ENCODE data around the gene CACNA1A.
A peak's percentile ranks its signal among the peaks of the same experiment; 100 is the strongest.
"Not testable (repeated sequence)": the region's sequence is repeated elsewhere in the genome, so short reads cannot be mapped to it uniquely, and the experiment has no call there.

CACNA1A gene

DNA sequence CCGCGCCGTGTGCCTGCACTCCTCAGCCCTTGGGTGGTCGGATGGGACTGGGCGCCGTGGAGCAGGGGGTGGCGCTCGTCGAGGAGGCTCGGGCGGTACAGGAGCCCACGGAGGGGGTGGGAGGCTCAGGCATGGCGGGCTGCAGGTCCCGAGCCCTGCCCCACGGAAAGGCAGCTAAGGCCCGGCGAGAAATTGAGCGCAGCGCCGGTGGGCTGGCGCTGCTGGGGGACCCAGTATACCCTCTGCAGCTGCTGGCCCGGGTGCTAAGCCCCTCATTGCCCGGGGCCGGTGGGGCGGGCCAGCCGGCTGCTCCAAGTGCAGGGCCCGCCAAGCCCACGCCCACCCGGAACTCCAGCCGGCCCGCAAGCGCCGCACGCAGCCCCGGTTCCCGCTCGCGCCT, 319.6 kb downstream of the CACNA1A start:
- not testable (repeated sequence) for H4K8ac ChIP-seq (ENCODE audit: low read length); H2AK5ac ChIP-seq (ENCODE audit: low read length, severe bottlenecking); H3K27ac ChIP-seq (ENCODE audit: low read length, poor library complexity, severe bottlenecking); H3K4me2 ChIP-seq (ENCODE audit: low read length, poor library complexity, severe bottlenecking); H3K14ac ChIP-seq (ENCODE audit: low read length in 2 of 2); H3K79me1 ChIP-seq (replicated peaks; ENCODE audit: low read length, poor library complexity, severe bottlenecking); H4K91ac ChIP-seq (ENCODE audit: low read length); H2BK120ac ChIP-seq (ENCODE audit: low read depth, low read length); H3K23ac ChIP-seq (ENCODE audit: low read length in 2 of 2); H3K4me1 ChIP-seq (ENCODE audit: control insufficient read depth, insufficient read depth, low read depth, low read length); H3K4ac ChIP-seq (ENCODE audit: low read depth in 1 of 2, low read length in 2 of 2); H3K18ac ChIP-seq (ENCODE audit: low read depth in 1 of 2, low read length in 2 of 2); H3K27me3 ChIP-seq (ENCODE audit: control insufficient read depth in 1 of 2, insufficient read depth in 1 of 2, low read length in 2 of 2); H3K9ac ChIP-seq (ENCODE audit: low read length); H2BK15ac ChIP-seq (ENCODE audit: low read depth, poor library complexity, severe bottlenecking); H3K36me3 ChIP-seq (ENCODE audit: control insufficient read depth in 1 of 2, insufficient read depth in 2 of 2, low read depth in 1 of 2, low read length in 2 of 2); H2BK12ac ChIP-seq (ENCODE audit: low read length in 2 of 2); H2AFZ ChIP-seq (ENCODE audit: low read depth, low read length); H2BK5ac ChIP-seq (ENCODE audit: low read depth, low read length, poor library complexity, severe bottlenecking); H3K4me3 ChIP-seq (ENCODE audit: insufficient read depth in 1 of 2, low read depth in 1 of 2, low read length in 2 of 2); DNase-seq; H3K9me3 ChIP-seq (ENCODE audit: control insufficient read depth, low read length)
- 95% methylated on average over 38 of the region's 38 CpGs for WGBS

- H4K91ac ChIP-seq (ENCODE audit: low read length); H4K8ac ChIP-seq (ENCODE audit: low read length); H3K4me3 ChIP-seq (ENCODE audit: insufficient read depth in 1 of 2, low read depth in 1 of 2, low read length in 2 of 2); H3K27ac ChIP-seq (ENCODE audit: low read length, poor library complexity, severe bottlenecking); H3K9ac ChIP-seq (ENCODE audit: low read length); H3K14ac ChIP-seq (ENCODE audit: low read length in 2 of 2); H3K4me1 ChIP-seq (ENCODE audit: control insufficient read depth, insufficient read depth, low read depth, low read length); H2BK5ac ChIP-seq (ENCODE audit: low read depth, low read length, poor library complexity, severe bottlenecking); DNase-seq; H2BK15ac ChIP-seq (ENCODE audit: low read depth, poor library complexity, severe bottlenecking); H2AFZ ChIP-seq (ENCODE audit: low read depth, low read length); H2BK12ac ChIP-seq (ENCODE audit: low read length in 2 of 2); H2BK120ac ChIP-seq (ENCODE audit: low read depth, low read length); H3K4me2 ChIP-seq (ENCODE audit: low read length, poor library complexity, severe bottlenecking); H3K36me3 ChIP-seq (ENCODE audit: control insufficient read depth in 1 of 2, insufficient read depth in 2 of 2, low read depth in 1 of 2, low read length in 2 of 2); H3K9me3 ChIP-seq (ENCODE audit: control insufficient read depth, low read length); H3K79me1 ChIP-seq (replicated peaks; ENCODE audit: low read length, poor library complexity, severe bottlenecking); H3K18ac ChIP-seq (ENCODE audit: low read depth in 1 of 2, low read length in 2 of 2); H3K4ac ChIP-seq (ENCODE audit: low read depth in 1 of 2, low read length in 2 of 2); H3K27me3 ChIP-seq (ENCODE audit: control insufficient read depth in 1 of 2, insufficient read depth in 1 of 2, low read length in 2 of 2); H3K23ac ChIP-seq (ENCODE audit: low read length in 2 of 2); H2AK5ac ChIP-seq (ENCODE audit: low read length, severe bottlenecking): not testable (repeated sequence)
- WGBS: 92% methylated on average over 21 of the region's 22 CpGs
Observed at GRCh38 chr19:13185763-13186657, 320.3 kb downstream of the CACNA1A start.

DNA sequence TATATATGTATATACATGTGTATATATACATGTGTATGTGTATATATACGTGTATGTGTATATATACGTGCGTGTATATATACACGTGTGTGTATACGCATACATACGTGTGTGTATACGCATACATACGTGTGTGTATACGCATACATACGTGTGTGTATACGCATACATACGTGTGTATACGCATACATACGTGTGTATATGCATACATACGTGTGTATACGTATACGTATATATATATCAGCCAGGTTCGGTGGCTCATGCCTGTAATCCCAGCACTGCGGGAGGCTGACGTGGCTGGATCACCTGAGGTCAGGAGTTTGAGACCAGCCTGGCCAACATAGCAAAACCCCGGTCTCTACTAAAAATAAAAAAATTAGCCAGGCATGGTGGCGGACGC, 321.4 kb downstream of the CACNA1A start:
- not testable (repeated sequence) for H2BK5ac ChIP-seq (ENCODE audit: low read depth, low read length, poor library complexity, severe bottlenecking); H3K4me2 ChIP-seq (ENCODE audit: low read length, poor library complexity, severe bottlenecking); H3K27me3 ChIP-seq (ENCODE audit: control insufficient read depth in 1 of 2, insufficient read depth in 1 of 2, low read length in 2 of 2); H3K18ac ChIP-seq (ENCODE audit: low read depth in 1 of 2, low read length in 2 of 2); H3K4me1 ChIP-seq (ENCODE audit: control insufficient read depth, insufficient read depth, low read depth, low read length); H3K36me3 ChIP-seq (ENCODE audit: control insufficient read depth in 1 of 2, insufficient read depth in 2 of 2, low read depth in 1 of 2, low read length in 2 of 2); H3K9ac ChIP-seq (ENCODE audit: low read length); H2BK120ac ChIP-seq (ENCODE audit: low read depth, low read length); H3K23ac ChIP-seq (ENCODE audit: low read length in 2 of 2); H3K27ac ChIP-seq (ENCODE audit: low read length, poor library complexity, severe bottlenecking); H3K4ac ChIP-seq (ENCODE audit: low read depth in 1 of 2, low read length in 2 of 2); H2BK15ac ChIP-seq (ENCODE audit: low read depth, poor library complexity, severe bottlenecking); H4K8ac ChIP-seq (ENCODE audit: low read length); DNase-seq; H3K9me3 ChIP-seq (ENCODE audit: control insufficient read depth, low read length); H4K91ac ChIP-seq (ENCODE audit: low read length); H3K14ac ChIP-seq (ENCODE audit: low read length in 2 of 2); H2AK5ac ChIP-seq (ENCODE audit: low read length, severe bottlenecking); H2AFZ ChIP-seq (ENCODE audit: low read depth, low read length); H3K79me1 ChIP-seq (replicated peaks; ENCODE audit: low read length, poor library complexity, severe bottlenecking); H3K4me3 ChIP-seq (ENCODE audit: insufficient read depth in 1 of 2, low read depth in 1 of 2, low read length in 2 of 2); H2BK12ac ChIP-seq (ENCODE audit: low read length in 2 of 2)
- WGBS: 94% methylated on average over 23 of the region's 23 CpGs

GRCh38 chr19:13181747-13182388, 324.4 kb downstream of the CACNA1A start:
- peaks cover 5% of the 10 kb centered on the region for H3K4me1 ChIP-seq (ENCODE audit: control insufficient read depth, insufficient read depth, low read depth, low read length)
- peak overlapping the region; percentile 92 for H2AFZ ChIP-seq (ENCODE audit: low read depth, low read length)
- no peak overlapping the region for H2BK120ac ChIP-seq (ENCODE audit: low read depth, low read length)
- peak overlapping the region in 1 of 2 experiments; percentile 86 for H3K14ac ChIP-seq (ENCODE audit: low read length in 2 of 2)
- no peak overlapping the region for H3K4me3 ChIP-seq (ENCODE audit: insufficient read depth in 1 of 2, low read depth in 1 of 2, low read length in 2 of 2)
- H3K79me1 ChIP-seq (replicated peaks; ENCODE audit: low read length, poor library complexity, severe bottlenecking): no peaks in the 10 kb centered on the region
- H3K9ac ChIP-seq (ENCODE audit: low read length): peak overlapping the region; percentile 50
- peak overlapping the region in 1 of 2 experiments; percentile 75 for H3K18ac ChIP-seq (ENCODE audit: low read depth in 1 of 2, low read length in 2 of 2)
- H3K36me3 ChIP-seq (ENCODE audit: control insufficient read depth in 1 of 2, insufficient read depth in 2 of 2, low read depth in 1 of 2, low read length in 2 of 2): no peaks in the 10 kb centered on the region
- H3K27me3 ChIP-seq (ENCODE audit: control insufficient read depth in 1 of 2, insufficient read depth in 1 of 2, low read length in 2 of 2): no peaks in the 10 kb centered on the region
- H4K8ac ChIP-seq (ENCODE audit: low read length): peak overlapping the region; percentile 45
- H4K91ac ChIP-seq (ENCODE audit: low read length): no peak overlapping the region
- WGBS: 87% methylated on average over 7 of the region's 16 CpGs
- H3K4ac ChIP-seq (ENCODE audit: low read depth in 1 of 2, low read length in 2 of 2): peak overlapping the region in 1 of 2 experiments; percentile 49
- H2AK5ac ChIP-seq (ENCODE audit: low read length, severe bottlenecking): no peak overlapping the region
- no peak overlapping the region for H2BK15ac ChIP-seq (ENCODE audit: low read depth, poor library complexity, severe bottlenecking)
- no peak overlapping the region for H3K4me2 ChIP-seq (ENCODE audit: low read length, poor library complexity, severe bottlenecking)
- H2BK5ac ChIP-seq (ENCODE audit: low read depth, low read length, poor library complexity, severe bottlenecking): no peak overlapping the region
- H3K27ac ChIP-seq (ENCODE audit: low read length, poor library complexity, severe bottlenecking): no peak overlapping the region
- H3K23ac ChIP-seq (ENCODE audit: low read length in 2 of 2): no peak overlapping the region
- H2BK12ac ChIP-seq (ENCODE audit: low read length in 2 of 2): peak overlapping the region in 1 of 2 experiments; percentile 63
- H3K9me3 ChIP-seq (ENCODE audit: control insufficient read depth, low read length): no peaks in the 10 kb centered on the region
- DNase-seq: peak; percentile 24

Measured in mesenchymal stem cell (in vitro differentiated cells and primary cell).